PC-3 (cell line): ENCODE results near the gene PRDM11. TPM values are rescaled to one million over a fixed set of nuclear protein-coding genes. Genes with fewer than 3 reads are reported as not detected.

Experiments used
- ATAC-seq: fragments of 200-7000 bp; cut with Tn5 transposase; 2 replicates; pipeline ENCODE4 v1.9.1; 2020; ENCODE audit warnings: mild to moderate bottlenecking, moderate library complexity
- BruUV-seq: library from RNA; stranded (reverse); fragments of 400-500 nt; replicated peaks from 2 replicates; lab custom pipeline; 2021; lab: Mats Ljungman, UMichigan
- CTCF ChIA-PET: fragments of 300-600 bp; sonication (Branson Sonifier 250); formaldehyde crosslinking; loops from one replicate; lab custom pipeline; 2022; ENCODE audit warnings: antibody characterized with exemption; lab: Charles Lee
- POLR2A ChIA-PET: fragments of 300-600 bp; sonication (Branson Sonifier 250); formaldehyde crosslinking; loops from one replicate; lab custom pipeline; 2022; ENCODE audit warnings: antibody characterized with exemption; ENCODE audit not compliant: unreplicated experiment; lab: Charles Lee
- DNase-seq: peaks from one replicate; pipeline ENCODE4 v3.0.0-alpha.2; 2015
- H2AFZ ChIP-seq: fragments of 300-600 bp; sonication (generic); 2 replicates; pipeline ENCODE4 v1.6.0; 2016; ENCODE audit warnings: antibody characterized with exemption, low read length
- H3F3A ChIP-seq: fragments of 300-600 bp; sonication (generic); one replicate; pipeline ENCODE4 v1.6.0; 2017; ENCODE audit warnings: antibody characterized with exemption, low read length, control low read depth, mild to moderate bottlenecking; ENCODE audit not compliant: unreplicated experiment
- H3K27ac ChIP-seq: fragments of 300-600 bp; sonication (generic); 2 replicates; pipeline ENCODE4 v1.5.1; 2016; ENCODE audit warnings: mild to moderate bottlenecking, low read length
- H3K27me3 ChIP-seq: fragments of 300-600 bp; sonication (generic); 2 replicates; pipeline ENCODE4 v1.6.1; 2016; ENCODE audit warnings: low read length, mixed read lengths
- H3K36me3 ChIP-seq: fragments of 300-600 bp; sonication (generic); 2 replicates; pipeline ENCODE4 v1.6.1; 2016; ENCODE audit warnings: low read depth, mixed run types, low read length, mixed read lengths
- H3K4me1 ChIP-seq: fragments of 300-600 bp; sonication (generic); 2 replicates; pipeline ENCODE4 v1.5.1; 2016; ENCODE audit warnings: low read length; ENCODE audit not compliant: insufficient read depth
- H3K4me2 ChIP-seq: fragments of 300-600 bp; sonication (generic); 2 replicates; pipeline ENCODE4 v1.6.0; 2016; ENCODE audit warnings: low read length
- H3K4me3 ChIP-seq: fragments of 300-600 bp; sonication (generic); 2 replicates; pipeline ENCODE4 v1.5.1; 2016; ENCODE audit warnings: mild to moderate bottlenecking, low read length, mixed read lengths
- H3K79me2 ChIP-seq: fragments of 300-600 bp; sonication (generic); 2 replicates; pipeline ENCODE4 v1.6.1; 2017; ENCODE audit warnings: low read length, mixed read lengths
- H3K9ac ChIP-seq: fragments of 300-600 bp; sonication (generic); 2 replicates; pipeline ENCODE4 v1.6.0; 2016; ENCODE audit warnings: mild to moderate bottlenecking, low read length
- H3K9me2 ChIP-seq: fragments of 300-600 bp; sonication (generic); replicated peaks from 2 replicates; pipeline ENCODE4 v1.6.1; 2016; ENCODE audit warnings: mixed run types, low read length, mixed read lengths
- H3K9me3 ChIP-seq: fragments of 300-600 bp; sonication (generic); 2 replicates; pipeline ENCODE4 v1.6.1; 2016; ENCODE audit warnings: low read length, mixed read lengths
- H4K20me1 ChIP-seq: fragments of 300-600 bp; sonication (generic); 2 replicates; pipeline ENCODE4 v1.6.1; 2016; ENCODE audit warnings: low read length, mixed read lengths
- CTCF ChIP-seq: fragments of 300-600 bp; sonication (generic); conservative IDR thresholded peaks from 2 replicates; pipeline ENCODE4 v1.5.1; 2017; ENCODE audit warnings: antibody characterized with exemption, low read depth, mild to moderate bottlenecking, low read length
- EZH2 ChIP-seq: fragments of 300-600 bp; sonication (generic); IDR thresholded peaks from one replicate; pipeline ENCODE4 v1.6.1; 2017; ENCODE audit warnings: antibody characterized with exemption, mild to moderate bottlenecking, low read length; ENCODE audit not compliant: unreplicated experiment
- EZH2phosphoT487 ChIP-seq: fragments of 300-600 bp; sonication (generic); IDR thresholded peaks from 2 replicates; pipeline ENCODE4 v1.6.1; 2018; ENCODE audit warnings: mild to moderate bottlenecking, antibody characterized with exemption, low read length, borderline replicate concordance
- intact Hi-C: fragments of 100-400 bp; cut with micrococcal nuclease; formaldehyde crosslinking; loops from 2 replicates; pipeline ENCODE4 v1.9.0; 2023
- total RNA-seq: library from RNA; depleted of rRNA; stranded (reverse); fragments of >200 nt; gene quantifications from 2 replicates; pipeline ENCODE4 v1.2.3, GENCODE V29; 2014

The PRDM11 gene
- total RNA-seq, 1 experiment from 2014 or later: 5.0 TPM

- H3K9me2 ChIP-seq: no peaks in the 10 kb centered on the region
- H3K36me3 ChIP-seq: no peaks in the 10 kb centered on the region
- H3K4me1 ChIP-seq: peaks cover 15% of the 10 kb centered on the region
- no peak overlapping the region for H3K4me2 ChIP-seq
- H3K79me2 ChIP-seq: peaks cover 21% of the 10 kb centered on the region
- no peaks in the 10 kb centered on the region for H3F3A ChIP-seq
- no TSS peak for BruUV-seq
- CTCF ChIA-PET: no interaction called here
- H3K9me3 ChIP-seq: no peaks in the 10 kb centered on the region
- ATAC-seq (no peak), DNase-seq (no peak)
- intact Hi-C loops: no loop called here
- H3K27me3 ChIP-seq: no peaks in the 10 kb centered on the region
- no peak overlapping the region for H2AFZ ChIP-seq
- H3K4me3 ChIP-seq: no peak overlapping the region
- TF ChIP-seq CTCF (no peak), EZH2 (no peak), EZH2phosphoT487 (no peak)
- no peak overlapping the region for H3K9ac ChIP-seq
- H3K27ac ChIP-seq: no peak overlapping the region
- POLR2A ChIA-PET: interaction anchor here (0.6 kb wide), 1 partner anchor 11 kb away, joined by 3 read pairs; no protein-coding TSS in a partner anchor
- H4K20me1 ChIP-seq: no peaks in the 10 kb centered on the region
Observed at GRCh38 chr11:45144126-45145082, 2.0 kb upstream of the PRDM11 start.

GRCh38 chr11:45145083-45145378 is 1.4 kb upstream of the PRDM11 start:
- no peaks in the 10 kb centered on the region for H3F3A ChIP-seq
- ATAC-seq (no peak), DNase-seq (no peak)
- H3K4me3 ChIP-seq: no peak overlapping the region
- no peaks in the 10 kb centered on the region for H3K36me3 ChIP-seq
- no peaks in the 10 kb centered on the region for H4K20me1 ChIP-seq
- H3K4me1 ChIP-seq: peaks cover 15% of the 10 kb centered on the region
- H3K9me3 ChIP-seq: no peaks in the 10 kb centered on the region
- no peak overlapping the region for H2AFZ ChIP-seq
- TF ChIP-seq EZH2phosphoT487 (no peak), CTCF (no peak), EZH2 (no peak)
- no peaks in the 10 kb centered on the region for H3K27me3 ChIP-seq
- no peak overlapping the region for H3K4me2 ChIP-seq
- ChIA-PET POLR2A (interaction anchor here (0.6 kb wide), 1 partner anchor 10 kb away, joined by 3 read pairs; no protein-coding TSS in a partner anchor), CTCF (interaction anchor here (0.5 kb wide), 1 partner anchor 35 kb away, joined by 4 read pairs; no protein-coding TSS in a partner anchor)
- H3K9ac ChIP-seq: no peak overlapping the region
- H3K9me2 ChIP-seq: no peaks in the 10 kb centered on the region
- intact Hi-C loops: no loop called here
- peaks cover 27% of the 10 kb centered on the region for H3K79me2 ChIP-seq
- no peak overlapping the region for H3K27ac ChIP-seq
- BruUV-seq: no TSS peak
